ENCODE measurements around the gene SOCS2. TPM values are rescaled to one million over a fixed set of nuclear protein-coding genes. Genes with fewer than 3 reads are reported as not detected.

Gene SOCS2
- total RNA-seq, 1 experiment from 2014 or later: 57.2 TPM

DNA sequence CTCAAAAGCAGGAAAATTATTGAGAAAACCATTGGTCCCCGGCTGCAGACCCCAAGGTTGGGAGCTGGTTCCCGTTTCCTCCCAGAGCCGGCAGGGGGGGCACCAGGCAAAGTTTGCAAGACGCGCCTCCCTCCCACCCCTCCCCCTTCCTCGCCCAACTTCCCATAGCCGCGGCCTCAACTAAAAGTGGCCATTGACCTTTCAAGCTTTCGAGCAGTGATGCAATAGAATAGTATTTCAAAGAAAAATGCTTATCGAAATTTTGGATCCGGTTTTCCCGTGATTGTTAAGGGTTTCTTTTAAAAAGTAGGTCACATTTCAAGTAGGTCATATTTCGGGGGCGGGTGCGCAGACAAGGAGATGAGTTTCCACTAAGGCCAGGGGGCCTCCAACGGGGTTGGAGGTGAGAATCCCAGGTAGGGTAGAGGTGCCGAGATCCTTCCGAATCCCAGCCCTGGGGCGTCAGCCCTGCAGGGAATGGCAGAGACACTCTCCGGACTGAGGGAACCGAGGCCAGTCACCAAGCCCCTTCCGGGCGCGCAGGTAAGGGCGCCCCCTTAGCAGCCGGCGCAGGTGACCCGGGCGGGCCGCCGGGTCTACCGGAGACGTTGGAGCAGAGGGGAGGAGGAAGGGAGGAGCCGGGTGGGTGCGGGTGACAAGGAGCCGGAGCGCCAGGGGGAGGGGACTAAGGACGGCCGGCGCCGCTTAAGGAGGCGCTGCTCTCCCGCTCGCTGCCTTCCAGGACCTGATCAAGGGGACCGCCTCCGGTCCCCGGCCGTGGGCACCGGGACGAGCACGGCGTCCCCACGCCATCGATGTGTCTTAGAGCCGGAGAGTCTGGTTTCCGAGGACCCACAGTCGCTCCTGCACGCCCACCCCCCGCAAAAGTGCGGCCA is 2.6 kb upstream of the SOCS2 start:
- no peak overlapping the region for H3K23ac ChIP-seq (ENCODE audit: insufficient read length, low read depth, low read length)
- H3K27me3 ChIP-seq (ENCODE audit: insufficient read depth, low read length): no peaks in the 10 kb centered on the region; the same call in 1 of the 2 replicates
- H3K18ac ChIP-seq (ENCODE audit: insufficient read length, low read depth, low read length): peak overlapping the region; percentile 56
- H3K4me1 ChIP-seq (ENCODE audit: insufficient read depth, low read length): no peaks in the 10 kb centered on the region
- no peak overlapping the region for H2AFZ ChIP-seq (ENCODE audit: low read length)
- Mint-ChIP-seq H3K9me3 (peaks cover 0 to 2% of the 10 kb centered on the region in 2 experiments; a peak in 3 of 5 replicates), H3K36me3 (ENCODE audit: insufficient read depth in 1 of 3, low read depth in 3 of 3) (peaks cover 17 to 33% (median 30%) of the 10 kb centered on the region in 3 experiments; a peak in 6 of 7 replicates), H3K27ac (peak overlapping the region; percentile 37 to 96 (median 82); a peak in 5 of 7 replicates), H3K27me3 (ENCODE audit: low read depth) (peaks cover 21% of the 10 kb centered on the region), H3K4me3 (peak overlapping the region; percentile 89 to 92), H3K4me1 (peaks cover 11 to 20% of the 10 kb centered on the region in 2 experiments)
- peak overlapping the region; percentile 92 for H3K4me2 ChIP-seq (ENCODE audit: insufficient read depth, insufficient read length, low read length)
- no peak overlapping the region for H2BK5ac ChIP-seq (ENCODE audit: insufficient read length, low read length)
- no peak overlapping the region for H2BK12ac ChIP-seq (ENCODE audit: insufficient read length, low read depth, low read length)
- H3K14ac ChIP-seq (ENCODE audit: insufficient read depth, low read length): no peak overlapping the region
- H4K91ac ChIP-seq (ENCODE audit: insufficient read length, low read depth, low read length): no peak overlapping the region
- no peak overlapping the region for H2BK15ac ChIP-seq (ENCODE audit: low read depth, low read length)
- H4K8ac ChIP-seq (replicated peaks; ENCODE audit: insufficient read length, low read depth, low read length): no peak overlapping the region
- H2BK20ac ChIP-seq (ENCODE audit: low read depth, low read length, poor library complexity, severe bottlenecking): no peak overlapping the region
- H3K56ac ChIP-seq (ENCODE audit: insufficient read length, low read depth, low read length): no peak overlapping the region
- H2BK120ac ChIP-seq (ENCODE audit: low read depth, low read length, poor library complexity, severe bottlenecking): no peak overlapping the region
- no peak overlapping the region for H3T11ph ChIP-seq (ENCODE audit: low read length)
- peaks cover 23% of the 10 kb centered on the region for H3K23me2 ChIP-seq (ENCODE audit: insufficient read length, low read depth, low read length, poor library complexity, severe bottlenecking)
- no peak overlapping the region for H3K27ac ChIP-seq (ENCODE audit: insufficient read length, low read depth, low read length)
- H4K5ac ChIP-seq (ENCODE audit: insufficient read length, low read depth, low read length): no peak overlapping the region
- no CpG with 5 or more reads among the region's 60 CpGs for WGBS (ENCODE audit: extremely low coverage, insufficient read length, low lambda C conversion rate)
- peak; percentile 94 for DNase-seq
- no peaks in the 10 kb centered on the region for H3K9me3 ChIP-seq (ENCODE audit: control insufficient read depth, low read depth, low read length)
- H4K20me1 ChIP-seq (ENCODE audit: control insufficient read depth, insufficient read depth, insufficient read length): no peaks in the 10 kb centered on the region
- H3K9ac ChIP-seq (ENCODE audit: extremely low read depth, insufficient read length, low read length): peak overlapping the region; percentile 46
- H2AK5ac ChIP-seq (ENCODE audit: insufficient read length, low read length): no peak overlapping the region
- H3K79me2 ChIP-seq (ENCODE audit: insufficient read depth, low read length): no peaks in the 10 kb centered on the region
- no peak overlapping the region for H3K4ac ChIP-seq (ENCODE audit: low read depth, low read length)
- peak; percentile 86 for TF ChIP-seq CTCF (conservative IDR thresholded peaks at IDR 0.05)
- H3K79me1 ChIP-seq (ENCODE audit: insufficient read depth, low read depth, low read length, poor library complexity, severe bottlenecking): no peaks in the 10 kb centered on the region

Data from H9 (cell line).